HEK293T (cell line): Measurements from ENCODE around the gene ANKRD62.

Experiments used
- FOXA1 ChIP-seq: fragments of 450-650 bp; IDR thresholded peaks from 2 replicates; pipeline ENCODE4 v1.6.1; 2016; ENCODE audit warnings: mild to moderate bottlenecking
- FOXK2 ChIP-seq: fragments of 450-650 bp; IDR thresholded peaks from 2 replicates; pipeline ENCODE4 v1.6.1; 2016; ENCODE audit warnings: mild to moderate bottlenecking
- HDGF ChIP-seq: fragments of 450-650 bp; IDR thresholded peaks from 2 replicates; pipeline ENCODE4 v1.6.1; 2017; ENCODE audit warnings: antibody characterized with exemption, borderline replicate concordance
- NFRKB ChIP-seq: fragments of 450-650 bp; IDR thresholded peaks from 2 replicates; pipeline ENCODE4 v1.6.1; 2016; ENCODE audit warnings: mild to moderate bottlenecking, moderate library complexity
- SP1 ChIP-seq: fragments of 450-650 bp; IDR thresholded peaks from 2 replicates; pipeline ENCODE4 v1.6.1; 2017
- TF ChIP-seq, protein P1 (sequence below): fragments of 450-650 bp; IDR thresholded peaks from 2 replicates; pipeline ENCODE4 v1.6.1; 2016

DNA sequence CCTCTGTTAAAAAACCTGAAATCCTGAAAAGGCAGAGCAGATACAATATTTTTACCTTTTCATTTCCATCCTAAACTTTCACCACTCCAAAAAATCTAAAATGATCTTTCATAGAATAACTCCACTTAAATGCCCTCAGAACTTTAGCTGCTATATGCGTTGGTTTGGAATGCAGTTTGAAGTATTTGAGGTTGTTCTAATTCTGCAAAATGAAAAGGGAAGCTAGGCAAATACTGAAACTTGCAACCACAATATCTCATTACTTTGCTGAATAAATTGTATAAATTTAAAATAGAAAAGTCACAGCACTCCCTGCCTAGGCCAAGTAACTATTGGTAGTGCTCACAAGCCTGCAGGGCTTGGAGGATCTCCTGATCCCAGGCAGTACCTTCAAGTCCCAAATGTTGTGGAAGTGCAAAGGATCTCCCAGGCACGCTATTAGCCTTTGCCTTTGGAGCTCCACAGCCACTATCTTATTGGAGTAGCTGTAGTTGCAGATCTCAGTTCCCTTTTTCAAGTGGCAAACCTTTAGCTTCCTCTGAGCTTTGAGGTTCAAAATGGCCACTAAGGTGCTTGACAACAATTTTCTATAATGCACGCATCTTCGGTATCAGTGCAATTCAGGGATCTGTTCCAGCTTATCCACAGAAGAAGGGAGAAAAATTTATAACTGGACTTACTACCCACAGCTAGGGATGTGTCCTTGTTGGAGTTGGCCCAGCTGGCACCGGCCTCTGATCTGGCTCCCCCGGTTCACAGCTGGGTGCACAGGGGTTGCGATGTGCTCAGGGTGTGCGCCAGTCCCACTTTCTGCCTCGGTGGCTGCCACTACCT is 43.4 kb upstream of the ANKRD62 start:
- TF ChIP-seq HDGF = no peak
- no peak for TF ChIP-seq FOXA1
- TF ChIP-seq SP1 = no peak
- no peak for TF ChIP-seq FOXK2
- TF ChIP-seq NFRKB = no peak
- TF ChIP-seq, protein P1, sequence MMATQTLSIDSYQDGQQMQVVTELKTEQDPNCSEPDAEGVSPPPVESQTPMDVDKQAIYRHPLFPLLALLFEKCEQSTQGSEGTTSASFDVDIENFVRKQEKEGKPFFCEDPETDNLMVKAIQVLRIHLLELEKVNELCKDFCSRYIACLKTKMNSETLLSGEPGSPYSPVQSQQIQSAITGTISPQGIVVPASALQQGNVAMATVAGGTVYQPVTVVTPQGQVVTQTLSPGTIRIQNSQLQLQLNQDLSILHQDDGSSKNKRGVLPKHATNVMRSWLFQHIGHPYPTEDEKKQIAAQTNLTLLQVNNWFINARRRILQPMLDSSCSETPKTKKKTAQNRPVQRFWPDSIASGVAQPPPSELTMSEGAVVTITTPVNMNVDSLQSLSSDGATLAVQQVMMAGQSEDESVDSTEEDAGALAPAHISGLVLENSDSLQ = no peak
